SH-SY5Y (cell line): ENCODE results near the gene TMEM164.

Experiments
- GATA2 ChIP-seq: IDR thresholded peaks from 2 replicates; pipeline ENCODE4 v1.6.1; 2011; ENCODE audit warnings: mild to moderate bottlenecking, low read depth, low read length
- GATA3 ChIP-seq: IDR thresholded peaks from 2 replicates; pipeline ENCODE4 v1.6.1; 2011; ENCODE audit warnings: low read depth, mild to moderate bottlenecking, low read length, moderate library complexity

TMEM164 gene

DNA sequence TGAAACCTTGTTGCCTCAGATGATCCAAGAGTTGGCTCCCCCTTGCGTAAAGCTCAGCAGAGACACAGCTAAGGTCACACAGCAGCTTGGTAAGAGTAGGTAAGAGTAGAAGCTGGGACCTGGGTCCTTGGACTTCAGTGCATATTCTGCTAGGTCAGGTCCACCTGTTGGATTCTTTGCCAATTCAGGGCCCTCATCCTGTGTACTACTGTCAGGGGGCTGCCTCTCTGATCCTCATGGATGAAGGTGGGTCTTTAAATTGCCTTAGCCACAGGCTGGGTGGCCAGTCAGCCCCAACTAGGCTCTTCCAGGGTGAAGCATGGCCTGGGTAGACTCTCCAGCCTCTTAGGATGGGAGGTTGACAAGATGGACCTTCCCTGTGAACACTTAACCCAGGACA, 159.2 kb downstream of the TMEM164 start:
- no peak for TF ChIP-seq GATA2
- no peak for TF ChIP-seq GATA3

DNA sequence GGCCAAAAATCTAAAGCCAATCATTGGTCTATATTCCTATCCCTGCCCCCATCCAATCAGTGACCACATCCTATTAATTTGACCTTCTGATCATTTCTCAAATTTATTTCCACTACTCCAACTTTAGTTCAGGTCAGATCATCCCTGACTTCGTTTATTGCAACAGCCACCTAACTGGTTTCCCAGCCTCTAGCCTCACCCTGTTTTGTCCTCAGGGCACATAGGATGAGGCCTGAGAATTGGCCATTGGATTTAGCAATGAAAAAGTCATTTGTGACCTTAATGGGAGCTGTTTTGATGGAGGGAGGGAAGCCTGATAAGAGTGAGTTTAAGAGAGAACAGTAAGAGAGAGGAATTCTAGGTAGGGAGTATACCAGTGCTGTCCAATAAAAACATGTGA, 160.0 kb downstream of the TMEM164 start:
- TF ChIP-seq GATA3 (no peak), GATA2 (no peak)

DNA sequence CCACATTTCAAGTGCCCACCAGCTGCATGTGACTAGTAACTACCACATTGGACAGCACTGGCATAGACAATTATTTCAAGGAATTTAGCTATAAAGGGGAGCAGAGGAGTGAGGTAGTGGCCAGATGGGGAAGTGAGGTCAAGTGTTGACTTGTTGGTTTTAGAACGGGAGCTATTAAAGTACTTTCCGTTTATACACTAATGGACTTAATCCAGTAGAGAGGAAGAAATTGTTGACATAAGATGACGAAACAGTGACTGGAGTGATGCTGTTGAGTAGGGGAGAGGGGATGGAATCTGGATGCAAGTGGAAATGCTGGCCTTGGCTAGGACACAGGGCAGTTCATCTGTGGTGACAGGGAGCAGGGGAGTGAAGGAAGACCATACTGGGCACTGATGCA, 160.6 kb downstream of the TMEM164 start:
- TF ChIP-seq GATA3 (no peak), GATA2 (no peak)

DNA sequence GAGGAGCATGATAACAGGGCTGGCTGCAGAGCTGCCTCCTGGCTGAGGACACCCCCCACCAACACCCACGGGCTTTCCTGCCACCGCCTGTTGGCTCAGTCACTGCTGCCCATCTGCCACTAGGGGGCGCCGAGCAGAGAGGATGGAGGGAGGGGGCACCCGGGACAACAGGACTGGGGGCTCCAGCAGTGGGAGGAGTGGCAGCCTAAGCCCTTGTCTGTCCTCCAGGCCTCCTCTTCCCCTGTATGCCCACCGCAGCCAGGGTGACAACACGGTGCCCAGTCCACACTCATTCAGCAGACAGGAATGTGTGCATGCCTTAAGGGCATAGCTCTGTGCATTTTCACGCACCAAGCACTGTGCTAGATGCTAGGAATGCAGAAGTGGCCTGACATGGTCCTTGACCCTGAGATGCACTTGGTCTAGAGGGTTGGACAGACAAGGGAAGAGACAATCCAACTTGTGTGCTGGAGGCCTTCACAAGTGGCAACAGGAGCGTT, 165.1 kb downstream of the TMEM164 start:
- TF ChIP-seq GATA2 (no peak), GATA3 (no peak)

GRCh38 chrX:110168585-110168984, 165.7 kb downstream of the TMEM164 start:
- no peak for TF ChIP-seq GATA3
- no peak for TF ChIP-seq GATA2

- no peak for TF ChIP-seq GATA3
- no peak for TF ChIP-seq GATA2
These were observed 167.1 kb downstream of the TMEM164 start for GRCh38 chrX:110170029-110170428.

DNA sequence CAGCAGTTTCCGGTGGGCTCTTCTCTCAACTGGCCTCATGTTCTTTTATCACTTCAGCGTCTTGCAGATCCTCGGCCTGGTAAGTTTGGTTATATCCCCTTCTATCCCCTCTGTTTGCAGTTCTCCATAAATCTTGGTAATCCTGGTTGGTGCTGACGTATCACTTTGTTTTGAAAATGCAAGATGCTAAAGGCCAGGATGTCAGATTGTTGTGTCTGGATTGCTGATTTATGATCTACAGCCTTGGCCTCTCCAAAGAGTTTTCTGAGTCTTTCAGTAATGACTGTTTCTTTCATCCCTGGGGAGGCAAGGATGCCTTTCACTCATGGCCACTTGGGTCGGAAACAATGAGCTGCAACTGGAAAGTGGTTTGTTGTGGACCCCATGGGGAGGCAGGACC, 168.5 kb downstream of the TMEM164 start:
- TF ChIP-seq GATA3 (no peak), GATA2 (no peak)

GRCh38 chrX:110172215-110172614, 169.3 kb downstream of the TMEM164 start:
- TF ChIP-seq GATA3 (no peak), GATA2 (no peak)

DNA sequence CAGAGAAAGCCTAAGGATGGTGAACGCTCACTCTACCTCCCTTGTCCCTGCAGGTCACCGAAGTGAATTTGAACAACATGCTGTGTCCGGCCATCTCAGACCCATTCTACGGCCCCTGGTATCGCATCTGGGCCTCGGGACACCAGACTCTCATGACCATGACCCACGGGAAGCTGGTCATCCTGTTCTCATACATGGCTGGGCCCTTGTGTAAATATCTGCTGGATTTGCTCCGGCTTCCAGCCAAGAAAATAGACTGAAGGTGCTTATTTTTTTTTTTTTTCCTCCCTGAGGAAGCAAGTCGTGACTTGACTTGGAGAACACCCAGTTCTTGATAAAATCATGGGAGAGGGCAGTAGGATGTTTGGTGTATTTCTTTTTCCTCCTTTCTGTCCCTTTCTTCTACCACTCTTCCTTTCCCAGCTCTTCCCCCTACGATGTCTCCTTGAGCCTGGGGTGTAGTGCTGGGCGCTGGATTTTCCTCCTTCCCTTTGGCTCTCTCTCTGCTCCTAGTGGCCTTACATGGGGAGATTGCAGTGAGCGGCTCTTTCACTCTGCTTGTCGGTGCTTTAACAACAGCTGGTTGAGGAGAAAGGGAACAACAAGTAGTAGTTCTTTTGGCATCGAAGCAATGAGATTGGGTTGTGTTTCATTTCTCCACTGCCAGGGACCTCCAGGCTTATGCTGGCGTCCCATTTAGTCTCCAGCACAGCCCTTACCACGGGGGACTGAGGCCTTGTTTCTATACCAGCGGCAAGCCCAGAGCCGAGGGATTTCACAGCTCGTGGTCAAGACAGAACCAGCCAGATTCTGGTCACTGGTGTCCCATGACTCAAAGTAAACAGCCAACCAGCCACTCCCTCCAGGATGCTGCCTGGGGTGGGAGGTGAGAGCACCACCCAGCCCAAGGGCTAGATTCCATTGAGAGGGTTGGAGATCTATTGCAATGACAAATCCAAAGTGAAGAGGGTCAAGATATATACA, 170.6 kb downstream of the TMEM164 start:
- TF ChIP-seq GATA3 (no peak), GATA2 (no peak)

- no peak for TF ChIP-seq GATA2
- TF ChIP-seq GATA3, result no peak
These were observed 172.2 kb downstream of the TMEM164 start for GRCh38 chrX:110175146-110175545.

DNA sequence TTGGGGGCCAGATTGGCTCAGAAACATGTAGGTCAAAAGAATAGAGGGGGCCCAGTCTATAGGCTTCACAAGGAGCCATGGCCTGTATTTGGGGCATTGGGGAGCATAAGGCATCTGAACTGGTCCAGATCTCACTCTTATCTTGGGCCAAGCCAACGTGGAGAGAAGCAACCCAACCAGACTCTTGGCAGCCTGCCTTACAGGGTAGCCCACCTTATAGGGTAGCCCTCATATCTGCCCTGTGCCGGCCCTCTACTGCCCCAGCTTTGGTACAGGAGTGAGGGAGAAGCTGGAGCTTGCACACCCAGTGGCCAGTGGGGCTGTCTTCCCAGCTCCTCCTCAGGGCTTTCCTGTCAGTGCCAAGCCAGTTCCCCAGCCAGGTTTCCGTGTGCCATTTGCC, 172.8 kb downstream of the TMEM164 start:
- no peak for TF ChIP-seq GATA2
- no peak for TF ChIP-seq GATA3

GRCh38 chrX:110178179-110178865, 175.4 kb downstream of the TMEM164 start:
- no peak for TF ChIP-seq GATA3
- no peak for TF ChIP-seq GATA2

DNA sequence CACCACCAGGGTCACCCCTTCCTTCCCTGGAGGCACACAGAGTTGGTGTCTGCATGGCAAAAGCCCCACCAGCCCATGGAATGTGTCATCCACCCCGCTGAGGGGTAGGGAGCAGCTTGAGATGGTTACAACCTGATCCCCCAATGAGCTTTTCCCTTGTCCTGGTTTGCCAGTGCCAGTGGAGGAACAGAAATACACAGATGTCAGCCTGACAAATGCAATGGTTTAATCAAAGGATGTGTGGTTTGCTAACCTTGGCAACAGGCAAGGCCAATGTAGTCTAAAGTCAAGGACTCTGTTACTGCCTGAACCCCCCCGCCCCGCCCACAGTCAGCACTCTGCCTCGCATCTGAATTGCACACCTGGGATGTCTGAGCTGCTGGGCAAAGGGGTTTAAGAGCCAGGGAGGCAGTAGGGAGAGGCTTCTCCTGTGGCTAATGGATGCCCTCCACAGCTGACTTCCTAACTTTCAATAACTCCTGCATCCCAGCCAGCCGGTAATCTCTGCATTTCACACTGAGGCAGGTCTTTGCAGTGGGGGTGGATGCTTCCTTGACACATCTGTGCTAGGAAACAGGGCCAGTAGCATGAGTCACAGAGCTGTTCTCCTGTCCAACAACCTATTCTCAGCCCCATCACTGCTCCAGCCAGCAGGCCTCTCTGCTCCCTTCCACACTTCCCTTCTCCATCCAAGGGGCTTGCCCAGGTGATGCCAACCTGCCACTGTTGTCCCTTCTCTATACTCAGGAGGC, 177.4 kb downstream of the TMEM164 start:
- TF ChIP-seq GATA3 (no peak), GATA2 (no peak)

- TF ChIP-seq GATA3 (no peak), GATA2 (no peak)
These were observed 178.0 kb downstream of the TMEM164 start for GRCh38 chrX:110180928-110181310.
